Mesendoderm (in vitro differentiated cells): ENCODE data around the gene ELF4.

Experiments
- DNase-seq: peaks from one replicate; pipeline ENCODE4 v3.0.0; 2013
- H2AK5ac ChIP-seq: 2 replicates; pipeline ENCODE4 v1.6.1; 2013; ENCODE audit warnings: low read length, inconsistent platforms
- H2BK120ac ChIP-seq: 2 replicates; pipeline ENCODE4 v1.6.1; 2013; ENCODE audit warnings: low read depth, mild to moderate bottlenecking, low read length, moderate library complexity, mixed read lengths
- H2BK15ac ChIP-seq: replicated peaks from 2 replicates; pipeline ENCODE4 v1.6.1; 2013; ENCODE audit warnings: low read depth, mild to moderate bottlenecking, moderate library complexity
- H2BK5ac ChIP-seq: 2 replicates; pipeline ENCODE4 v1.6.1; 2013; ENCODE audit warnings: low read length, inconsistent platforms
- H3K18ac ChIP-seq: 2 replicates; pipeline ENCODE4 v1.6.1; 2013; ENCODE audit warnings: mild to moderate bottlenecking, low read length, mixed read lengths
- H3K23ac ChIP-seq: one replicate; pipeline ENCODE4 v1.6.1; 2013; ENCODE audit warnings: low read length
- H3K27ac ChIP-seq: 2 replicates; pipeline ENCODE4 v1.5.1; 2013; ENCODE audit warnings: low read depth, mild to moderate bottlenecking, inconsistent platforms, low read length, moderate library complexity
- H3K27me3 ChIP-seq: 2 replicates; pipeline ENCODE4 v1.6.1; 2013; ENCODE audit warnings: low read length, control low read depth, mild to moderate bottlenecking, inconsistent platforms; ENCODE audit not compliant: insufficient read depth, poor library complexity
- H3K36me3 ChIP-seq: 2 replicates; pipeline ENCODE4 v1.6.1; 2013; ENCODE audit warnings: low read length, inconsistent platforms; ENCODE audit not compliant: control insufficient read depth, insufficient read depth
- H3K4ac ChIP-seq: one replicate; pipeline ENCODE4 v1.6.1; 2013; ENCODE audit warnings: low read depth, mild to moderate bottlenecking, low read length, moderate library complexity
- H3K4me1 ChIP-seq: 2 replicates; pipeline ENCODE4 v1.6.1; 2013; ENCODE audit warnings: low read depth, low read length, inconsistent platforms; ENCODE audit not compliant: control insufficient read depth
- H3K4me2 ChIP-seq: 2 replicates; pipeline ENCODE4 v1.6.1; 2013; ENCODE audit warnings: low read length
- H3K4me3 ChIP-seq: 2 replicates; pipeline ENCODE4 v1.5.1; 2013; ENCODE audit warnings: mild to moderate bottlenecking, low read length
- H3K56ac ChIP-seq: one replicate; pipeline ENCODE4 v1.6.1; 2013; ENCODE audit warnings: low read length
- H3K79me1 ChIP-seq: 2 replicates; pipeline ENCODE4 v1.6.1; 2013; ENCODE audit warnings: low read length, inconsistent platforms
- H3K79me2 ChIP-seq: 2 replicates; pipeline ENCODE4 v1.6.1; 2013; ENCODE audit warnings: mild to moderate bottlenecking, low read length; ENCODE audit not compliant: control insufficient read depth, insufficient read depth
- H3K9ac ChIP-seq: 2 replicates; pipeline ENCODE4 v1.6.1; 2013; ENCODE audit warnings: low read length, inconsistent platforms
- H4K5ac ChIP-seq: one replicate; pipeline ENCODE4 v1.6.1; 2013; ENCODE audit warnings: low read length
- H4K8ac ChIP-seq: one replicate; pipeline ENCODE4 v1.6.1; 2013; ENCODE audit warnings: low read depth, mild to moderate bottlenecking, control low read depth, low read length, moderate library complexity
- WGBS: extraction: QIAGEN DNeasy Blood & Tissue Kit; methylation state at CpG from one replicate; pipeline ENCODE4 v1.1.7; 2013; ENCODE audit warnings: low lambda C conversion rate, missing lambda C conversion rate; ENCODE audit not compliant: insufficient coverage; ENCODE audit errors: extremely low coverage; 5-methylcytosine and 5-hydroxymethylcytosine counted together

Gene ELF4

GRCh38 chrX:130081421-130082045 is 28.8 kb downstream of the ELF4 start:
- Histone ChIP-seq H4K8ac (no peak overlapping the region), H3K4me1 (peaks cover 3% of the 10 kb centered on the region), H3K4ac (no peak overlapping the region), H3K79me2 (no peaks in the 10 kb centered on the region), H3K56ac (no peak overlapping the region), H2AK5ac (no peak overlapping the region), H2BK120ac (no peak overlapping the region), H2BK15ac (no peak overlapping the region), H3K36me3 (no peaks in the 10 kb centered on the region), H4K5ac (no peak overlapping the region), H3K4me2 (no peak overlapping the region), H3K27me3 (no peaks in the 10 kb centered on the region), H2BK5ac (no peak overlapping the region), H3K27ac (no peak overlapping the region), H3K18ac (no peak overlapping the region), H3K4me3 (no peak overlapping the region), H3K9ac (no peak overlapping the region), H3K23ac (no peak overlapping the region), H3K79me1 (no peaks in the 10 kb centered on the region)
- no peak for DNase-seq
- no CpG with 5 or more reads among the region's 12 CpGs for WGBS

GRCh38 chrX:130080791-130081367 is 29.4 kb downstream of the ELF4 start:
- Histone ChIP-seq H3K79me2 (no peaks in the 10 kb centered on the region), H4K5ac (no peak overlapping the region), H4K8ac (no peak overlapping the region), H3K23ac (no peak overlapping the region), H3K4me3 (no peak overlapping the region), H2BK5ac (no peak overlapping the region), H3K27me3 (no peaks in the 10 kb centered on the region), H2BK120ac (no peak overlapping the region), H3K9ac (no peak overlapping the region), H3K4me2 (no peak overlapping the region), H2AK5ac (no peak overlapping the region), H3K79me1 (no peaks in the 10 kb centered on the region), H3K27ac (no peak overlapping the region), H2BK15ac (no peak overlapping the region), H3K36me3 (no peaks in the 10 kb centered on the region), H3K4me1 (peaks cover 3% of the 10 kb centered on the region), H3K56ac (peak overlapping the region; percentile 1), H3K4ac (no peak overlapping the region), H3K18ac (no peak overlapping the region)
- no peak for DNase-seq
- WGBS = no CpG with 5 or more reads among the region's 7 CpGs

GRCh38 chrX:130079824-130080406 is 30.4 kb downstream of the ELF4 start:
- H2BK120ac ChIP-seq = no peak overlapping the region
- H4K5ac ChIP-seq = no peak overlapping the region
- no peak overlapping the region for H3K56ac ChIP-seq
- no peak overlapping the region for H2BK15ac ChIP-seq
- H3K4me3 ChIP-seq = no peak overlapping the region
- H3K18ac ChIP-seq = no peak overlapping the region
- H4K8ac ChIP-seq = no peak overlapping the region
- H3K9ac ChIP-seq = no peak overlapping the region
- no peaks in the 10 kb centered on the region for H3K36me3 ChIP-seq
- H3K4me2 ChIP-seq = no peak overlapping the region
- H3K27ac ChIP-seq = no peak overlapping the region
- WGBS = no CpG with 5 or more reads among the region's 9 CpGs
- peak; percentile 70 for DNase-seq
- H3K79me1 ChIP-seq = no peaks in the 10 kb centered on the region
- H3K4ac ChIP-seq = no peak overlapping the region
- no peak overlapping the region for H2AK5ac ChIP-seq
- H3K23ac ChIP-seq = no peak overlapping the region
- no peak overlapping the region for H2BK5ac ChIP-seq
- no peaks in the 10 kb centered on the region for H3K79me2 ChIP-seq
- H3K4me1 ChIP-seq = peaks cover 3% of the 10 kb centered on the region
- no peaks in the 10 kb centered on the region for H3K27me3 ChIP-seq

GRCh38 chrX:130075777-130076176 is 34.5 kb downstream of the ELF4 start:
- Histone ChIP-seq H2BK5ac (no peak overlapping the region), H3K4ac (no peak overlapping the region), H3K18ac (no peak overlapping the region), H3K79me2 (no peaks in the 10 kb centered on the region), H3K4me1 (no peaks in the 10 kb centered on the region), H3K27ac (no peak overlapping the region), H4K8ac (no peak overlapping the region), H3K79me1 (no peaks in the 10 kb centered on the region), H2BK15ac (no peak overlapping the region), H2AK5ac (no peak overlapping the region), H3K56ac (no peak overlapping the region), H3K23ac (no peak overlapping the region), H3K4me2 (no peak overlapping the region), H3K4me3 (no peak overlapping the region), H3K9ac (no peak overlapping the region), H3K36me3 (no peaks in the 10 kb centered on the region), H2BK120ac (no peak overlapping the region), H4K5ac (no peak overlapping the region), H3K27me3 (no peaks in the 10 kb centered on the region)
- no CpG with 5 or more reads among the region's 4 CpGs for WGBS
- no peak for DNase-seq

- Histone ChIP-seq H2BK15ac (no peak overlapping the region), H3K4me3 (no peak overlapping the region), H3K79me1 (no peaks in the 10 kb centered on the region), H3K4me1 (no peaks in the 10 kb centered on the region), H3K4me2 (no peak overlapping the region), H3K9ac (no peak overlapping the region), H3K36me3 (no peaks in the 10 kb centered on the region), H3K27me3 (no peaks in the 10 kb centered on the region), H3K56ac (no peak overlapping the region), H2BK120ac (no peak overlapping the region), H3K4ac (no peak overlapping the region), H3K18ac (no peak overlapping the region), H2AK5ac (no peak overlapping the region), H3K27ac (no peak overlapping the region), H3K79me2 (no peaks in the 10 kb centered on the region), H4K8ac (no peak overlapping the region), H2BK5ac (no peak overlapping the region), H4K5ac (no peak overlapping the region), H3K23ac (no peak overlapping the region)
- no CpG with 5 or more reads among the region's 10 CpGs for WGBS
- no peak for DNase-seq
These were observed 38.0 kb downstream of the ELF4 start for GRCh38 chrX:130072345-130072740.
